GM12892 (cell line): ENCODE measurements around the gene HTRA3.
A peak's percentile ranks its signal among the peaks of the same experiment; 100 is the strongest.

Source experiments
- DNase-seq: peaks from one replicate; pipeline ENCODE4 v3.0.0; 2011; ENCODE audit not compliant: insufficient read length
- FAIRE-seq: peaks from 2 replicates; lab custom pipeline; 2011; peaks lifted over from hg19 to GRCh38; lab: Jason Lieb, UNC
- POLR2A ChIP-seq: IDR thresholded peaks from 2 replicates; pipeline ENCODE4 v1.6.1; 2011; ENCODE audit warnings: low read depth, low read length, control low read depth
- POLR2AphosphoS5 ChIP-seq: IDR thresholded peaks from 2 replicates; pipeline ENCODE4 v1.6.1; 2011; ENCODE audit warnings: low read depth, low read length, control low read depth
- TAF1 ChIP-seq: IDR thresholded peaks from 2 replicates; pipeline ENCODE4 v1.6.1; 2011; ENCODE audit warnings: low read depth, mild to moderate bottlenecking, control low read depth, low read length, borderline replicate concordance

The HTRA3 gene

DNA sequence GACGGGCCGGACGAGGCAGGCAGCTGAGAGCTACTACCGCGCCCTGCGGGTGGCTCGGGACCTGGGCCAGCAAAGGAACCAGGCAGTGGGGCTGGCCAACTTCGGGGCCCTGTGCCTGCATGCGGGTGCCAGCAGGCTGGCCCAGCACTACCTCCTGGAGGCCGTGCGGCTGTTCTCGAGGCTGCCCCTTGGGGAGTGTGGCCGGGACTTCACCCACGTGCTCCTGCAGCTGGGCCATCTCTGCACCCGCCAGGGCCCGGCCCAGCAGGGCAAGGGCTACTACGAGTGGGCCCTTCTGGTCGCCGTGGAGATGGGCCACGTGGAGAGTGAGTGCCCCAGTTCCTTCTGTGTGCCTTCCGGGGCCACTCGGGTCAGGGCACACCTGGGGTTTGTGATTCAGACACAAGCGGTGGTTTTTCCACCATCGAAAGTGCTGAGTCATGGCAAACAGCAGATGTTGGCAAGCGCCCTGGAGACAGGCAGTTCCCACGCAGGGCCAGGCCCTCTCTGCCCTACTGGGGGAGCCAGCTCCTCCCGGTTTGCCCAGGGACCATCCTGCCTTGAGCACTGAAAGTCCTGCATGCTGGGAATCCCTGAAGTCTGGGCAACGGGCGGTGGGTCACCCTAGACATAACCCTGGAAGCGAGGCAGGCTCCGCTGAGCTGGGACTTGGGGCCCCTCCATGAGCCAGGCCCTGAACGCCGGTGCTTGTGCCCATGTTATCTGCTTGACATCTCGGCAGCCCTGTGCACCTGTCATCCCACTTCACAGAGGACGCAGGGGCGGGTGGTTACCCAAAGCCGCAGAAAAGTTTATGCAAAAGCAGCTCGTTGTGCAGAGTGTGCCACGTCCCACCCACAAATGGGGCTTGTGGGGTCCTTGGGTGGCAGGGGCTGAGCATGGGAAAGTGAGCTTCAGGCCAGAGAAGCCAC lies 41.0 kb upstream of the HTRA3 start:
- FAIRE-seq = peak; percentile 87
- peak; percentile 74 for DNase-seq
- TF ChIP-seq POLR2A = no peak
- no peak; the same call in 1 of the 2 replicates for TF ChIP-seq POLR2AphosphoS5
- no peak for TF ChIP-seq TAF1

DNA sequence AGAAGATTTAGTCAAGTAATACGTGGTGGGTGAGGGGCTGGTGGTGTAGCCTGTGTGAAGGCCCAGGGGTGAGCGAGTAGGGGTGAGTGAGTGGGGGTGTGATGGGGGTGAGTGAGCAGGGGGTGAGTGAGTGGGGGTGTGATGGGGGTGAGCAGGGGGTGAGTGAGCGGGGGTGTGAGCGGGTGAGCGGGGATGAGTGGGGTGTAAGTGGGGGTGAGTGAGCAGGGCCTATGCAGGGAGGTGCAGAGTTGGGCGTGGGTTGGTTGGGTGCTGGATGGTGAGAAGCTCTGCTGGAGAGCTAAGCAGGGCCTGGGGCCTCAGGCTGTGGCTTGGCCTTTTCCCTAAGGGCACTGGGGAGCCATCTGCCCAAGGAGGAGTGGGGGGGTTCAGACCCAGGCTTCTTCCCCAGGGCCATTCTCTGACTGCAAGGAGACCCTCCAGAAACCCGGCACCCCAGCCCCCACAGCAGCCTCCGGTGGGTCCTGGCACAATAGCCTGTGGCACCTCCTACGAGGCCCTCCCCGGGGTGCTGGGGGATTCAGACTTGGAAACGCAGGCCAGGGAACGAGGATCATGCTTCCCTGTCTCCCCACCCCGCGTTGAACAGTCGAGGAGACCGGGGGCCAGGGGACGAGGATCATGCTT lies 40.1 kb upstream of the HTRA3 start:
- DNase-seq = no peak
- TF ChIP-seq POLR2A = no peak
- FAIRE-seq = no peak

GRCh38 chr4:8230033-8230432 lies 39.5 kb upstream of the HTRA3 start:
- no peak for DNase-seq
- no peak for FAIRE-seq
- TF ChIP-seq POLR2AphosphoS5 = no peak
- TF ChIP-seq TAF1 = no peak
- TF ChIP-seq POLR2A = no peak

GRCh38 chr4:8230891-8231290 lies 38.7 kb upstream of the HTRA3 start:
- FAIRE-seq (no peak), DNase-seq (no peak)
- no peak for TF ChIP-seq POLR2AphosphoS5
- no peak for TF ChIP-seq TAF1
- TF ChIP-seq POLR2A = no peak

DNA sequence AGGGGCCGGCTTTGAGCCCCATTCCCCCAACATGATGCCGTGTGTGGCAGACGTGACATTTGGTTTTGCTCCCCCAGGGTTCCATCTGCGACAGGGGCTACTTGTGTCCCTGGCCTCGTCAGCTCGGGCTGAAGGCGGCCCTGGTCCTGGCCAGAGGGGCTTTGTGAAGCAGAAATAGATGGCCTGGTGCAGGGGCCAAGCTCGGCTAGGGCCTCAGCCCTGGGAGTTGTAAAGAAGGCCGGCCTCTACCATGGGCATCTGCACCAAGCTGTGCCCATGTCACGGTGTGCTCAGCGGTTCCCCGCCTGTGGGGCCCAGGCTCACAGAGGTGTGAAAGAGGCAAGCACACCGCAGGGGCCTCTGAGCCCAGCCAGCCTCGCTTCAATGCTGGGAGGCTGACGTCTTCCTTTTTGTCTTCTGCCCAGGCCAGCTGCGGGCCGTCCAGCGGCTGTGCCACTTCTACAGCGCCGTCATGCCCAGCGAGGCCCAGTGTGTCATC lies 38.0 kb upstream of the HTRA3 start:
- FAIRE-seq = no peak
- no peak for DNase-seq
- TF ChIP-seq POLR2A = no peak

DNA sequence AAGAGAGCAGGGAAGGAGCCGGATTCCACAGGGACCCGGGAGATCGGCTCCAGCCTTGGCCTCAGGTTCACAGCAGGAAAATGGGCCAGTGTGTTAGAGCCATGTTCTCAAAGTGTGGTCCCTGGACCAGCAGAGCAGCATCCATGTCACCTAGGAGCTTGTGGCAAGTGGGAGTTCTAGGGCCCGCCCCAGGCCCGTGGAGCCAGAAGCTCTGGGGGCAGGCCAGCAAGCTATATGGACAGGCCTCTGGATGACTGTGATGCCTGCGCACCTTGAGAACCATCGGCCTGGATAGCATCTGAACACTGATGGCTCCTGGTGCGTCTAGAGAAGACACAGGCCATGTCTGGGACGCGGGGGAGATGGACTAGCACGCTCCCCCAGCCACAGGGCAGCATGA lies 36.8 kb upstream of the HTRA3 start:
- FAIRE-seq (no peak), DNase-seq (no peak)
- no peak for TF ChIP-seq POLR2A
- no peak for TF ChIP-seq TAF1
- no peak for TF ChIP-seq POLR2AphosphoS5

DNA sequence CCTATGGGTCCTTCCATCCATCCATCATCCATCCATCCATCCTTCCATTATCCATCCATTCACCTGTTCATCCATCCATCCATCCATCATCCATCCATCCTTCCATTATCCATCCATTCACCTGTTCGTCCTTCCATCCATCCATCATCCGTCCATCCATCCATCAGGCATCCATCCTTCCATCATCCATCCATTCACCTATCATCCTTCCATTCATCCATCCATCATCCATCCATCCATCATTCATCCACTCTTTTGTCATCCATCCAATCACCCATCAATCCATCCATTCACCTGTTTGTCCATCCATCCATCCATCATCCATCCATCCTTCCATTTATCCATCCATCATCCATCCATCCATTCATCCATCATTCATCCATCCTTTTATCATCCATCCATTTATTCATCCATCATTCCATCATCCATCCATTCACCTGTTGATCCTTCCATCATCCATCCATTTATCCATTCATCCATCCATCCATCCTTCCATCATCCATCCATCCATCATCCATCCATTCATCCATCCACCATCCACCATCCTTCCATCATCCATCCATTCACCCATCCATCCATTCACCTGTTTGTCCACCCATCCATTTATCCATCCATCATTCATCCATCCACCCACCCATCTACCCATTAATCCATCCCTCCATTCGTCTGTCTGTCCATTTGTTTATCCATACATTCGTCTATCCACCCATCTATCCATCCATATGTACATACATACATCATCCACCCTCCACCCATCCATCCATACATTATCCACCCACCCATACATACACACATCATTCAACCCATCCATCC lies 35.7 kb upstream of the HTRA3 start:
- FAIRE-seq = peak; percentile 21
- TF ChIP-seq TAF1 (no peak), POLR2A (no peak), POLR2AphosphoS5 (no peak)
- DNase-seq = no peak

DNA sequence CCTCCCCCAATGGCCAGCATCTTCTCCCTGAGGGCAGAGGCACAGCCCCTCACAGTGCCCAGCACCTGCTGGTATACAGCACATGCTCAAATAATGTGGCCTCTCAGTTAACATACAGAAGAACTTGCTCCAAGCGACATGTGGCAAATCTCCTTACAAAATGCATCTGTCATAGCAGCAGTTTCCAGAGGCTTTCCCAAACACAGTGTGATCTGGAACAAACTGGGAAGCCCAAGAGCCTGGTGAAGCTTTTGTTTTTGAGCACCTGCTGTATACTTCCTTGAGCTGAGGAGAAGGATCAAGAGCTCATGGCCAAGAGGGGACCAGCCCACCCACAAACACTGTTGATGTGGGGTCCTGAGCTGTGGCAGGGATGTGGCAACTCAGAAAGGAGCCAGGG lies 34.8 kb upstream of the HTRA3 start:
- DNase-seq (no peak), FAIRE-seq (no peak)
- TF ChIP-seq POLR2A (no peak), TAF1 (no peak), POLR2AphosphoS5 (no peak)

DNA sequence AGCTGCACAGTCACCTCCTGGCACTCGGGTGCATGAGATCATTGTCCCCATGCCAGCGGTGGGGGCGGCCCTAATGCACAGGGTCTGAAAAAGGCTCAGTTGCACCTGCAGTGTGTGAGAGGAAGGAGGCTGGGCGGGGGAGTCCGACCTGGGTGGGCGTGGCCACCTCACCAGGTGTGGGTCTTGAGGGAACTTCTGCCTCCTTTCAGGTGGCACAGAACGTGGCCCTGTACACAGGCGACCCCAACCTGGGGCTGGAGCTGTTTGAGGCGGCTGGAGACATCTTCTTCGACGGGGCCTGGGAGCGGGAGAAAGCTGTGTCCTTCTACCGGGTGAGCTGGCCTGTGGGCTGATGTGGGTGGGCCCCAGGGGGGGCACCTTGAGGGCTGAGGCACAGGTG lies 34.3 kb upstream of the HTRA3 start:
- FAIRE-seq (no peak), DNase-seq (no peak)
- no peak for TF ChIP-seq POLR2AphosphoS5
- no peak for TF ChIP-seq POLR2A
- TF ChIP-seq TAF1 = no peak

DNA sequence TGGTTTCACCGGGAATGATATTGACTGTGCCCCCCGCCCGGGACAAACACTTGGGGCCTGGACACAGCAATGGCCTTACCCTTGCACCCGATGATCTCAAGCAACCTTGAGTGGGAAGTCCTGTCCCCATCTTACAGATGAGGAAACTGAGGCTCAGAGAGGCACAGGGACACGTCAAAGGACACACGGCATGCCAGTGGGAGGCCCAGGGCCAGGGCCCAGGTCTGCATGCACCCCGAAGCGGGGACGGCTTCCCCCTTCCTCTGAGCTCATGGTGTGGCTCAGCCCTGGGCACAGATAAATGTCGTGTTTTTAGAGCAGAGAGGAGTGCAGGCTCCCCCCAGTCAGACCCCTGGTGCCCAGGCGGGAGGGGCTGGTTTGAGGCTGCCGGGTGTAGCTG lies 33.9 kb upstream of the HTRA3 start:
- TF ChIP-seq TAF1 = no peak
- no peak for TF ChIP-seq POLR2AphosphoS5
- no peak for TF ChIP-seq POLR2A
- FAIRE-seq (no peak), DNase-seq (no peak)

- DNase-seq (no peak), FAIRE-seq (no peak)
Measured at GRCh38 chr4:8236106-8236919, 33.2 kb upstream of the HTRA3 start.

DNA sequence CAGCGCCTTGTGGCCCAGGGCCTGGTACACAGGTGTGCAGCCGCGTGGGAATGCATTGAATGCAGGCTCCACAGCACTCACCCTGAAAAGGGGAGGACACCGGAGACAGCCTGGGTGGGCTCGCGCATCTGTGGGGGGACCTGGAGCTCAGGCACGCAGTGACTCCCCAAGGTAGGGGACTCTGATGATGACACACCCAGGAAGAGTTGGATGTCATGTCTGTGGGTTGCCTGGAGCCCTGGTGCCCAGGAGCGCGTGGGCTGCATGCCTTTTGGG lies 32.7 kb upstream of the HTRA3 start:
- TF ChIP-seq TAF1 = no peak
- no peak for TF ChIP-seq POLR2A
- TF ChIP-seq POLR2AphosphoS5 = no peak

More at GRCh38 chr4:8236106-8236919, 33.2 kb upstream of the HTRA3 start:
- TF ChIP-seq POLR2A (no peak), TAF1 (no peak), POLR2AphosphoS5 (no peak)

More for the DNA sequence above, 32.7 kb upstream of the HTRA3 start:
- DNase-seq (no peak), FAIRE-seq (no peak)
